GM18498 (cell line): ENCODE results near the gene CHD3.

Source experiments
- ATAC-seq: cut with Tn5 transposase; IDR thresholded peaks from one replicate; pipeline ENCODE4 v1.9.1; 2021; ENCODE audit warnings: mild to moderate bottlenecking, moderate library complexity; ENCODE audit not compliant: unreplicated experiment

Gene CHD3

DNA sequence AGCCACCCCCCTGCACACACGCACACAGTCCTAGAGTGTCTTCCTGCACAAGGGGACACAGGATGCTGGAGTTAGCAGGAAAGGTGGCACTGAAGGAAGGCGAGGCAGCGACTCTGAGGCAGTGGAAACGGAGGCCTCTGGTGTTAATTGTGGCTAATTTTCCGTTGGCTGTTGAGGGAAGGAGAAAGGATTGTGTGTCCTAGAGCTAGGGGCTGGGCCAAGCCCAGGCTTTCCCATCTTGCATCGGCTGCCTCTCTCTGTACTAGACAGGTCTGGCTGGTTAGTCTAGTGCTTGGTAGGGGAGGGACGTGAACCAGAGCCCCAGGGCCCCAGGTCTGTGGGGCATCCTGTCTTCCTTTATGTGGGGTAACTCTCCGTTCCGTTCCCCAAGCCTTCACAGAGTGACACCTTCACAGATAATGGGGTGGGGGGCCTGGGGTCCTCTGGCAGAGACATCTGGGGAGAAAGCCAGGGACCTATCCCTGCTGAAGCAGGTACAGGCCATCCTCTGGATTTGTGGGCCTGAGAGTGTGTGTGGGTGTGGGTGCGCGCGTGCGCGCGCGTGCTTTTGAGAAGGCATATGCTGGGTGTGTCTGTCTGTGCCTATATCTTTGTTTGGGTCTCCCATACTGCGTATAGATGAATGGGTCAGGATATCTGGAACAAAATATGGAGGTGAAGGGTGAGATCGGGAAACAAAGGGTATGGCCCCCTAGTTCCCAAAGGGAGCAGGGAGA, at the start of gene CHD3:
CHD3 (plus strand) TSS at position 606 of the 737 bp plus-strand sequence. CDS start 212 bp downstream, outside the sequence.
- no peak for ATAC-seq

DNA sequence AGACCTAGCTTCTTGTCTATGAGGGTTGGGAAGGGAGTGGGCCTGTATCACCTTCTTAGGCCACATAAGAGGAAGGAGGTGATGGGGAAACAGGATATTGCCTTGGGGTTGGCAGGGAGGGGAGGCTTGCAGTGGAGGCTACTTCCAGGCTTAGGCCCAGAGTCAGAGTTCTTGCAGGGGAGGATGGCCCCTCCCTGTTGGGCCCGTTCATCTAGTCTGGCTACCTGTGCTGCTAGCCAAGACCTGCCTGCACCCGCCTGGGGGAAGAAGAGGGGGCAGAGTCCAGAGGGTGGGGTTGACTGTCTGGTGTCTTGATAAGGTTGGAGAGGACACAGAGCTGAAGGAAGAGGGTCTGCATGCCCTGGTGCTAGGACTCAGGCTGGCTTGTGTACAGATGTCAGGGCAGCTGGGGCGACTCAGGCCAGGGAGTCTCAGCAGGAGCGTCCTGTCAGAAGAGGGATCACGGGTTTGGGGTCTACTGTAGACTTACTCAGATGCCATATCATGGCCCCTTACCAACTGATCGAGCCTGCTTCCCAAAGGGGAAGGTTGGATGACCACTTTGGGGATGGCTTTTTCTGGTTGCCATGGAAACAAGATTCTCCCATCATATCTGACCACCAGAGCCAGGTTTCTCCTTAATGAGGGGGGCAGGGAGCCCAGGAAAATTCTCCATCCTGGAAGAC, 49.3 kb upstream of the CHD3 start:
- ATAC-seq = no peak

DNA sequence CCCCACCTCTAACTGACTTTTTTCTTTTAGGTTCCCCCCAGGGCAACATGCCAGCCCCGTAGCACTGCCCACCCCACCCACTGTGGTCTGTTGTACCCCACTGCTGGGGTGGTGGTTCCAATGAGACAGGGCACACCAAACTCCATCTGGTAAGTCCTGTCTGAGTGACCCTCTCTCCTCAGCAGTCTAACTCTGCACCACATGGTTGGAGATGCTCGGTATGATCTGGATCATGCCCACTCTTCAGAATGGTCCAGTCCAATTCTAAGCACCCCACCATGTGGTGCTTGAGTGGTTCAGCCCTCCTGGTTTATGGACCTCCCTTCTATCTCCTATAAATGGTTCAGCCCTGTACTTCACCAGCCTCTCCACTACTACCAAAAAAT, 48.7 kb upstream of the CHD3 start:
- no peak for ATAC-seq

DNA sequence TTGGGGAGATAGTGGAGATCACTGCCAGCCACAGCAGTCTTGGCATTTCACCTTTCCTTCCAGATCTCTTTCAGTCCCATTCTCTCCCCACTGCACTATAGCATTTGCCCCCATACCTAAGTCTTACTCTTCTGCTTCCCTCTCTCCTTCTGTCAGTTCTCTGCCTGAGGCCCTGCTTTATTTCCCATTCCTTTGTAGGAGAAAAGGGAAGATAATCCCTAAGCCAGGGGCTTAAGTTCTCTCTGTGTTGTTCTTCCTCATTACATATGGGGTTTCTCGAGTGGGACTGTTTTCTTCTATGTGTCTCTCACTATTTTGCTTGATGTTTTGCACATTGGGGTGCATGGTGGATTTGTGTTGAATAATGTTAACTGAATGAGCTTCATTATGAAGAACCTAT, 48.1 kb upstream of the CHD3 start:
- no peak for ATAC-seq

DNA sequence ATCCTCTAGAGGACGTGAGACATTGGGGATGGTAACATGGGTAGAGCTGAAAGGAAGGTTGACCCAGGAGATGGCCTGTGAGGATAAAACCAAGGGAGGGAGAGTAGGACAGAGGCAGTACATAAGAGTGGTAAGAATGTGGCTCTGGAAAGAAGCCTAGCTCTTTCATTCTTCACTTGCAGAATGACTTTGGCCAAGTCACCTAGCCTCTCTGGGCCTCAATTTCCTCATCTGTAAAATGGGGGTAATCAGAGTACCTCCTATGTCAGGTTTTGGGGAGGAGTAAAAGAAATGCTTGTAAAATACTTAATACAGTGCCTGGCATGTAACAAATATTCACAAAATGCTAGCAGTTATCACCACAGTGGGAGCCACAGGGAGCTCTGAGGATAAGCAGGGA, 47.7 kb upstream of the CHD3 start:
- ATAC-seq = no peak

DNA sequence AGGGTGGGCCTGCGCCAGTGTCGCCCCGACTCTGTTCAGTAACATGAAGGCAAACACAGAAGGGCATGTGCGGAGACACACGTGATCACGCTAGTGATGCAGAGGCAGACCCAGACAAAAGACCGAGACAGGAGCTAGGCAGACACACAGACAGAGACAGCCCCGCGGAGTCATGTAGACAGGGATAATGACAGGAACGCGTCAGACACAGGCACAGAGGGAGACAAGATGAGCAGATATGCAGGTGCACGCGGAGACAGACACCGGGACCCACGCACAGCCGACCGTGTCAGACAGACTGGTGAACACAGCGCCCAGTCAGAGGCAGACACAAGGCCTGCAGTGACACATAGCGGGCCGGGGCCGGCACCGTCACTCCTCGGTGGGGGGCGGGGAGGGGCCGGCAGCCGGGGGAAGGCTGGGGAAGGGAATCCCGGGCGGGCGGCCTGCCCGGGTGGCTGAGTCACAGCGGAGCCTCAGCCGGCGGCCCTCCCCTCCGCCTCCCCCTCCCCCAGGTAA, 47.1 kb upstream of the CHD3 start:
- peak; percentile 7 for ATAC-seq

DNA sequence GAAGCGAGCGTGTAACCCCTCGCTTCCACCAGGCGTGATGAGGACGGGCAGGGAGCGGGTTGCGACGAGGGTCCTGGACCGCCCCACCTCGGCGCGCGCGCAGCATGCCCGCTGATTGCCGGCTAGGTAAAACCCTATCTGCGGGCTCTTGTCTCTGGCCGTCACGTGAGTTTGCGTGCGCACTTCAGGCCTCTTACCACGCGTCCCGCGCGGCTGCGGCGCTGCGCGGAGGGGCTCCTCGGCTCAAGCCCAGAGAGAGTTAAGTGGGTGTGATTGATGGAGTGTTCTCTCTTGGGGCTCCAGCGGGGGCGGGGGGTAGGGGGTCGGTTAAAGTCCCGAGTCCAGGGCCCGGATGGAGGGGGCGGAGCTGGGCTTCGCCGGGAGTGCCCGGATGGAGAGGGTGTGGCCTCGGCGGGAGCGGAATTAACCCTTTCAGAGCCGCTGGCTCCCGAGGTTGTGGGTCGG, 46.6 kb upstream of the CHD3 start:
- ATAC-seq = peak; percentile 24

DNA sequence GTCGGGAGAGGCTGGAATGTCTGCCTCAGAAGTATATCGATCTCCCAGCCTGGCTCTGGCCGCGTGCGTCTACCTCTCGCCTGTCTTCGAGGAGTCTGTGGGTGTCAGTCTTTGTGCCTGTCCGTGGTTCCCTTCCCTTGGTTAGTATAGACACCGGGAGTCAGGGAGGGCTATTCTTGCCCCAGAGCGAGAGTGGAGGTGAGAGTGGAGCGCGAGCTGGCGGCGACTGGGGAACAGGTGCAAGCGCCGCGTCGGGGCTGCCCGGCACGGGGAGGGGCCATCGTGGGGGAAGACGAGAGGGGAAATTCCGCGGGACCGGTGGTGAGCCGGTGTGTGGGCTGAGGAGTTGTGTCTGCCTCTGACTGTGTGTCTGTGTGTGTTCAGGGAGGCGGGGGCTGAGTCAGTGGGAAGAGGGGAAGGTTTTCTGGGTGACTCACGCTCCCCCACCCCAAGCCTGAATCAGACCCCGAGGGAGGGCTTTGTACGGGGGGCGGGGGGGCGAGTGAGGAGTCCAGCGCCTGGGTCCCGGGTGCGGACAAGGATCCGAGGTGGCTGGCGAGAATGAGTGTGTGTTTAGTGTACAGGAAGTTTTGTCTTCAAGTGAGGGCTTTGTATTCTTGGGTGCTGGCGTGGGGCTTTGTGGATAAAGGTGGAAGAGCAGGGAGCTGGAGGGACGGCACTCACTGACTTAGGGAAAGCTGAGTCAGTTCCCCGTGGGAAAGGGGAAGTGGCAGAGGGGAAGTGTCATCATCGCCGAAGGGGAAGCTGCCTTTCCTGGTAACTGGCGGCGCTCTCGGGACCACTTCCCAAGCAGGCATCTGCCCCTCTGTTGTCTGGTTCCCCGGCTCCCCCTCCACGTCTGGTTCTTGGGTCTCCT, 46.0 kb upstream of the CHD3 start:
- peak; percentile 29 for ATAC-seq

DNA sequence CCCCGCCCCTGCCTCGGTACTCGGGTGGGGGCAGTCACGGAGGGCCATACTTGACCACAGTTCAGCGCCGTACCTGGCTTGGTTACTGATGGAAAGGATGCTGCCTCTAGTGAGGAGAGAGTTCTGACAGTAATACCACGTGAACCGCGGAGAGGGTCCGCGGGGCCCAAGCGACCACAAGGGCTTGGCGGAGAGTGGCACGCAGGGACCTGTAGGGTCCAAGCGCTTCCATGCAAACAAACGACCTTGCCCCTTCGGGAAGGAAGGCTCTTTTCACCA, 45.4 kb upstream of the CHD3 start:
- no peak for ATAC-seq

DNA sequence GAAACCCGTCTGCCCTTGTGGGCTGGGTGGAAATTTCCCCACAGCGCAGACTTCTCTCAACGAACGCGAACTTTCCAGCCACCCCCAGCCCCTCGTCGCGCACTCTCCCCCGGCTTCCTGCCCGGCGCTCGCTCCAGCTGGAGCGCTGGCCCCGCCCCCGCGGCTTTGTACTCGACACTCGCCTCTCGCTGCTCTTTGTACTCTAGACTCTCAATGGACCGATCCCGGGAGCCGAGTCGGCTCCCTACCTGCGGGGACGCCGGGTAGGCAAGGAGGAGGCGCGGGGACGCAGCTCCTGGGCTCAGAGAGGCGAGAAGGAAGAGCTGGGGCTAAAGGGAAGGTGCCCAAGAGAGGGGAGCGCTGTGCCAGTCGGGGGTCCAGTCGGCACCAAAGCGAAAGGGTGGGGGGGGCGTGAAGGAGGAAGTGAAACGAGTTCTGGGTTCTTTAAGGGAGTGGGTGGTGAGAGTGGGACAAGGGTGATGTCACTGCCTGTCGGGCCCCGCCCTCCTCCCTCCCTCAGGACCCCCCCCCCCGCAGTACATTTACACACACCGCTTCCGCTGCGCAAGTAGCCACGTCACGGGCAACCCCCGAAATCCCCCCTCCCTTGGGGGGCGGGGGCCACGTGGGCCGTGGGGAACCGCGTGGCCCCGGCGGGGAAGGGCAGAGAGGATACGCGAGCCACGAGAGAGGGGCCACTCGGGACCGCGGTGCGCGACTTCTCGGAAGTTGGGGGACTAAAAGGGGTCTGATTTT, 44.9 kb upstream of the CHD3 start:
- ATAC-seq = peak; percentile 28

DNA sequence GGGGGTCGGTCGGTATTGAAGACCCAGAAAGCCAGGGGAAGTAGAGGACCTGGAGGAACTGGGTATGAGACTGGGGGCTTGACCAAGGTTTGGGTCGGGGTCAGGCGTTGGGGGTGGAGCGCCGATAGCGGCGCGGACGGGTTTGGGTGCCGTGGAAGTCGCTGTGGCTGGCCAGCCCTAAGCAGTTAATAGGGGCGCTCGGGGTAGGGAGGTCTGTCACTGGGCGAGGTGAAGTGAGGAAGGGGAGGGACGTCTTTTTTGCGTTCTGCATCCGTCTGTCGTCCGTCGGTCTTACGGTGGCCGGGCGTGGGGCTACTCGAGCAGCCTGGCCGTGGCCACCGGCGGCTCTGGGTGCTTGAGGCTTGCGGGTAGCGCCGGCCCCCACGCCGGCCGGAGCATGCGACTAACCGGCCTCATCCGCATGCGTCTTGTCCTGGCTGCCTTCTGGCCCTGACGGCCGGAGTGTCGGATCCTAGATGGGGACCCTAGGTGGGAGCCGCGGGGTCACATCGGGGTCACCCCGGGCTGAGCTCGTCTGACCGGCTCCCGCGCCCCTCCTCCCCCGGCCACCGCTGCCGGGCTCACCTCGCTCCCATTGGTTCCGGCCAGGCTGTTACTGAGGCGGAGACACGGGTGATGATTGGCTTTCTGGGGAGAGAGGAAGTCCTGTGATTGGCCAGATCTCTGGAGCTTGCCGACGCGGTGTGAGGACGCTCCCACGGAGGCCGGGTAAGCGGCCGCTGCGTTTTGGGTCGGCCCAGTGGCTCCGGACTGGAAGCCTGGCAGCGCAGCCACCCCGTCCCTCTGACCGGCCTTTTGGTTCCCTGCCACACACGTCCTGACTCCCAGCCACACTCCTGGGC, 44.1 kb upstream of the CHD3 start:
- peak; percentile 52 for ATAC-seq

DNA sequence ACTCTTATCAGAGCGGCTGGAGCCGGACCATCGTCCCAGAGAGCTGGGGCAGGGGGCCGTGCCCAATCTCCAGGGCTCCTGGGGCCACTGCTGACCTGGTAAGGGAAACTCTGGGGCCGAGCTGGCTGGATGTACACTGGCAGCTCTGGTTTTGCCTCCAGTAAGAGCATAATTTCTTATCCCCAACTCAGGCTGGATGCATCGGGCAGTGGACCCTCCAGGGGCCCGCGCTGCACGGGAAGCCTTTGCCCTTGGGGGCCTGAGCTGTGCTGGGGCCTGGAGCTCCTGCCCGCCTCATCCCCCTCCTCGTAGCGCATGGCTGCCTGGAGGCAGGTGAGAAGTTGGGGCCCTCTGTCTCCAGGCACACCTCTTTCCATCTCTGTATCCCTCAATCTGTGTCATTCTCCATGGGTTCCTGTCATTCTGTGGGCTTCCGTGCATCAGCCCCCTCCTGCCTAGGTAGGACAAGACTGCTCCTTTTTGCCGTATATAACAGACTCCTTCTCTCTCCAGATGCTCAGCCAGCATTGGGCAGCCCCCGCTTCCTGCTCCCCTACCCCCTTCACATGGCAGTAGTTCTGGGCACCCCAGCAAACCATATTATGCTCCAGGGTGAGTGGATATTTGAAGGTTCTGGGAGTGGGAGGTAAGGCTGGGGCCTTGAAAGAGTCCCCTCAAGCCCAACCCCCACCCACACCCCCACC, 43.1 kb upstream of the CHD3 start:
- ATAC-seq = no peak

DNA sequence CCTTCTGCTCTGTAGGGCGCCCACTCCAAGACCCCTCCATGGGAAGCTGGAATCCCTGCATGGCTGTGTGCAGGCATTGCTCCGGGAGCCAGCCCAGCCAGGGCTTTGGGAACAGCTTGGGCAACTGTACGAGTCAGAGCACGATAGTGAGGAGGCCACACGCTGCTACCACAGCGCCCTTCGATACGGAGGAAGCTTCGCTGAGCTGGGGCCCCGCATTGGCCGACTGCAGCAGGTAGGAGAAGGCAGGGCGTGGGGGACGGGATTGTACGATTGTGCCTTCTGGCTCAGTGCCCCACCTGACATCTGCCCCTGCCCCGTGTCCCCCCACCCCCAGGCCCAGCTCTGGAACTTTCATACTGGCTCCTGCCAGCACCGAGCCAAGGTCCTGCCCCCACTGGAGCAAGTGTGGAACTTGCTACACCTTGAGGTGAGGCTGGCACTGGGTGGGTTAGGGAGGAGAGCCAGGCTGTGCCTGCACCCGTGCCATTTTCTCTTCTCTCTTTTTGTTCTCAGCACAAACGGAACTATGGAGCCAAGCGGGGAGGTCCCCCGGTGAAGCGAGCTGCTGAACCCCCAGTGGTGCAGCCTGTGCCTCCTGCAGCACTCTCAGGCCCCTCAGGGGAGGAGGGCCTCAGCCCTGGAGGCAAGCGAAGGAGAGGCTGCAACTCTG, 42.4 kb upstream of the CHD3 start:
- no peak for ATAC-seq

DNA sequence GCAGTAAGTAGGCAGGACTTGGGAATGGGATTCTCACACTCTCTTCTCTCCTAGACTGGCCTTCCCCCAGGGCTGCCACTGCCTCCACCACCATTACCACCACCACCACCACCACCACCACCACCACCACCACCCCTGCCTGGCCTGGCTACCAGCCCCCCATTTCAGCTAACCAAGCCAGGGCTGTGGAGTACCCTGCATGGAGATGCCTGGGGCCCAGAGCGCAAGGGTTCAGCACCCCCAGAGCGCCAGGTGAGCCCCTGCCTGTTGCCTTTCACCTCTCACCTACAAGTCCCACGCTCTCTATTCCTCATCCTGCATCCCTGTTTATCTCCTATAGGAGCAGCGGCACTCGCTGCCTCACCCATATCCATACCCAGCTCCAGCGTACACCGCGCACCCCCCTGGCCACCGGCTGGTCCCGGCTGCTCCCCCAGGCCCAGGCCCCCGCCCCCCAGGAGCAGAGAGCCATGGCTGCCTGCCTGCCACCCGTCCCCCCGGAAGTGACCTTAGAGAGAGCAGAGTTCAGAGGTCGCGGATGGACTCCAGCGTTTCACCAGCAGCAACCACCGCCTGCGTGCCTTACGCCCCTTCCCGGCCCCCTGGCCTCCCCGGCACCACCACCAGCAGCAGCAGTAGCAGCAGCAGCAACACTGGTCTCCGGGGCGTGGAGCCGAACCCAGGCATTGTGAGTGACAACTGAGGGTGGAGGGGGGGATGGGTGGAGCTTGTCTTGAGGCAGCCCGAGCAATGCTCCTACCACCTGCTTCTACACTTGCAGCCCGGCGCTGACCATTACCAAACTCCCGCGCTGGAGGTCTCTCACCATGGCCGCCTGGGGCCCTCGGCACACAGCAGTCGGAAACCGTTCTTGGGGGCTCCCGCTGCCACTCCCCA, 41.6 kb upstream of the CHD3 start:
- ATAC-seq = no peak

DNA sequence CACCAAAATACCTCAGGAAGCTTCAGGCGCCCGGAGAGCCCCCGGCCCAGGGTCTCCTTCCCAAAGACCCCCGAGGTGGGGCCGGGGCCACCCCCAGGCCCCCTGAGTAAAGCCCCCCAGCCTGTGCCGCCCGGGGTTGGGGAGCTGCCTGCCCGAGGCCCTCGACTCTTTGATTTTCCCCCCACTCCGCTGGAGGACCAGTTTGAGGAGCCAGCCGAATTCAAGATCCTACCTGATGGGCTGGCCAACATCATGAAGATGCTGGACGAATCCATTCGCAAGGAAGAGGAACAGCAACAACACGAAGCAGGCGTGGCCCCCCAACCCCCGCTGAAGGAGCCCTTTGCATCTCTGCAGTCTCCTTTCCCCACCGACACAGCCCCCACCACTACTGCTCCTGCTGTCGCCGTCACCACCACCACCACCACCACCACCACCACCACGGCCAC, 40.4 kb upstream of the CHD3 start:
- ATAC-seq = no peak

DNA sequence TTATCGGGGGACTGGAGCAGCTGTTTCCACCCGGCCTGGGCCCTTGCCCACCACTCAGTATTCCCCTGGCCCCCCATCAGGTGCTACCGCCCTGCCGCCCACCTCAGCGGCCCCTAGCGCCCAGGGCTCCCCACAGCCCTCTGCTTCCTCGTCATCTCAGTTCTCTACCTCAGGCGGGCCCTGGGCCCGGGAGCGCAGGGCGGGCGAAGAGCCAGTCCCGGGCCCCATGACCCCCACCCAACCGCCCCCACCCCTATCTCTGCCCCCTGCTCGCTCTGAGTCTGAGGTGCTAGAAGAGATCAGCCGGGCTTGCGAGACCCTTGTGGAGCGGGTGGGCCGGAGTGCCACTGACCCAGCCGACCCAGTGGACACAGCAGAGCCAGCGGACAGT, 39.9 kb upstream of the CHD3 start:
- ATAC-seq = no peak

DNA sequence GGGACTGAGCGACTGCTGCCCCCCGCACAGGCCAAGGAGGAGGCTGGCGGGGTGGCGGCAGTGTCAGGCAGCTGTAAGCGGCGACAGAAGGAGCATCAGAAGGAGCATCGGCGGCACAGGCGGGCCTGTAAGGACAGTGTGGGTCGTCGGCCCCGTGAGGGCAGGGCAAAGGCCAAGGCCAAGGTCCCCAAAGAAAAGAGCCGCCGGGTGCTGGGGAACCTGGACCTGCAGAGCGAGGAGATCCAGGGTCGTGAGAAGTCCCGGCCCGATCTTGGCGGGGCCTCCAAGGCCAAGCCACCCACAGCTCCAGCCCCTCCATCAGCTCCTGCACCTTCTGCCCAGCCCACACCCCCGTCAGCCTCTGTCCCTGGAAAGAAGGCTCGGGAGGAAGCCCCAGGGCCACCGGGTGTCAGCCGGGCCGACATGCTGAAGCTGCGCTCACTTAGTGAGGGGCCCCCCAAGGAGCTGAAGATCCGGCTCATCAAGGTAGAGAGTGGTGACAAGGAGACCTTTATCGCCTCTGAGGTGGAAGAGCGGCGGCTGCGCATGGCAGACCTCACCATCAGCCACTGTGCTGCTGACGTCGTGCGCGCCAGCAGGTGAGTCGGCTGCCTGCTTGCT, 39.3 kb upstream of the CHD3 start:
- no peak for ATAC-seq
